OCI-M2 (cell line): ENCODE results near the gene C7orf25.

Experiments used
- DNase-seq: peaks from one replicate; lab custom pipeline; 2025; ENCODE audit not compliant: unreplicated experiment; lab: John Stamatoyannopoulos, UW

C7orf25 gene

GRCh38 chr7:42880392-42880791, 31.5 kb downstream of the C7orf25 start:
- DNase-seq, result no peak

GRCh38 chr7:42878303-42878702, 33.6 kb downstream of the C7orf25 start:
- DNase-seq, result no peak

GRCh38 chr7:42877862-42878261, 34.0 kb downstream of the C7orf25 start:
- no peak for DNase-seq

GRCh38 chr7:42876182-42877068, 35.4 kb downstream of the C7orf25 start:
- DNase-seq, result no peak

GRCh38 chr7:42869131-42870020, 42.5 kb downstream of the C7orf25 start:
- DNase-seq, result no peak

GRCh38 chr7:42868480-42868879, 43.4 kb downstream of the C7orf25 start:
- DNase-seq, result no peak
